MM.1S (cell line): ENCODE results near the gene KSR2.

ENCODE experiments used
- DNase-seq: peaks from one replicate; pipeline ENCODE4 v3.0.0-alpha.2; 2015
- H2AFZ ChIP-seq: fragments of 300-600 bp; sonication (generic); 2 replicates; pipeline ENCODE4 v1.6.0; 2016; ENCODE audit warnings: antibody characterized with exemption, low read length
- H3F3A ChIP-seq: fragments of 300-600 bp; sonication (generic); 2 replicates; pipeline ENCODE4 v1.6.1; 2016; ENCODE audit warnings: mild to moderate bottlenecking, antibody characterized with exemption, low read length, moderate library complexity, mixed read lengths; ENCODE audit not compliant: insufficient read depth
- H3K27ac ChIP-seq: fragments of 300-600 bp; sonication (generic); 2 replicates; pipeline ENCODE4 v1.5.1; 2016; ENCODE audit warnings: mild to moderate bottlenecking, low read length
- H3K27me3 ChIP-seq: fragments of 300-600 bp; sonication (generic); replicated peaks from 2 replicates; pipeline ENCODE4 v1.6.0; 2016; ENCODE audit warnings: low read length; ENCODE audit not compliant: insufficient read depth
- H3K36me3 ChIP-seq: fragments of 300-600 bp; sonication (generic); replicated peaks from 2 replicates; pipeline ENCODE4 v1.6.1; 2016; ENCODE audit warnings: mild to moderate bottlenecking, low read length, mixed read lengths; ENCODE audit not compliant: insufficient read depth
- H3K4me1 ChIP-seq: fragments of 300-600 bp; sonication (generic); 2 replicates; pipeline ENCODE4 v1.6.1; 2016; ENCODE audit warnings: low read length, mixed read lengths
- H3K4me2 ChIP-seq: fragments of 300-600 bp; sonication (generic); 2 replicates; pipeline ENCODE4 v1.6.0; 2016; ENCODE audit warnings: low read depth, low read length
- H3K4me3 ChIP-seq: fragments of 300-600 bp; sonication (generic); 2 replicates; pipeline ENCODE4 v1.5.1; 2016; ENCODE audit warnings: low read length, mixed read lengths
- H3K79me2 ChIP-seq: fragments of 300-600 bp; sonication (generic); 2 replicates; pipeline ENCODE4 v1.6.1; 2016; ENCODE audit warnings: mixed run types, low read length, mixed read lengths
- H3K9ac ChIP-seq: fragments of 300-600 bp; sonication (generic); 2 replicates; pipeline ENCODE4 v1.6.1; 2016; ENCODE audit warnings: low read length, mixed read lengths
- H3K9me2 ChIP-seq: fragments of 300-600 bp; sonication (generic); replicated peaks from 2 replicates; pipeline ENCODE4 v1.6.1; 2016; ENCODE audit warnings: mild to moderate bottlenecking, low read length, mixed read lengths; ENCODE audit not compliant: insufficient read depth
- H3K9me3 ChIP-seq: fragments of 300-600 bp; sonication (generic); replicated peaks from 2 replicates; pipeline ENCODE4 v1.6.1; 2016; ENCODE audit warnings: mild to moderate bottlenecking, low read length, mixed read lengths; ENCODE audit not compliant: insufficient read depth
- H4K20me1 ChIP-seq: fragments of 300-600 bp; sonication (generic); 2 replicates; pipeline ENCODE4 v1.6.1; 2016; ENCODE audit warnings: mild to moderate bottlenecking, low read length, moderate library complexity, mixed read lengths; ENCODE audit not compliant: insufficient read depth
- CTCF ChIP-seq: fragments of 300-600 bp; sonication (generic); IDR thresholded peaks from 2 replicates; pipeline ENCODE4 v1.5.1; 2016; ENCODE audit warnings: antibody characterized with exemption, low read length, mixed read lengths
- EZH2 ChIP-seq: fragments of 300-600 bp; sonication (generic); optimal IDR thresholded peaks from 2 replicates; pipeline ENCODE3; 2017; ENCODE audit warnings: low read depth, mild to moderate bottlenecking, antibody characterized with exemption, low read length, mixed read lengths
- EZH2phosphoT487 ChIP-seq: fragments of 300-600 bp; sonication (generic); IDR thresholded peaks from 2 replicates; pipeline ENCODE4 v1.6.1; 2018; ENCODE audit warnings: antibody characterized with exemption, low read length

The KSR2 gene

GRCh38 chr12:117533687-117534086 lies 435.1 kb downstream of the KSR2 start:
- Histone ChIP-seq H3K4me1 (no peaks in the 10 kb centered on the region), H3K4me3 (no peak overlapping the region), H3K9me3 (no peaks in the 10 kb centered on the region), H3K27ac (no peak overlapping the region), H2AFZ (no peak overlapping the region), H3K9me2 (no peaks in the 10 kb centered on the region), H3F3A (no peaks in the 10 kb centered on the region), H3K9ac (no peak overlapping the region), H3K79me2 (no peaks in the 10 kb centered on the region), H4K20me1 (no peaks in the 10 kb centered on the region), H3K36me3 (no peaks in the 10 kb centered on the region), H3K4me2 (no peak overlapping the region), H3K27me3 (no peaks in the 10 kb centered on the region)
- DNase-seq, result no peak
- TF ChIP-seq EZH2phosphoT487 (no peak), EZH2 (no peak), CTCF (no peak)

GRCh38 chr12:117530796-117531195 lies 438.0 kb downstream of the KSR2 start:
- Histone ChIP-seq H3K9me3 (no peaks in the 10 kb centered on the region), H3K27ac (no peak overlapping the region), H3K9ac (no peak overlapping the region), H3K36me3 (no peaks in the 10 kb centered on the region), H3K4me1 (no peaks in the 10 kb centered on the region), H3K4me2 (no peak overlapping the region), H4K20me1 (no peaks in the 10 kb centered on the region), H3K79me2 (no peaks in the 10 kb centered on the region), H3K4me3 (no peak overlapping the region), H2AFZ (no peak overlapping the region), H3K27me3 (no peaks in the 10 kb centered on the region), H3K9me2 (no peaks in the 10 kb centered on the region), H3F3A (no peaks in the 10 kb centered on the region)
- no peak for TF ChIP-seq EZH2
- TF ChIP-seq EZH2phosphoT487, result no peak
- no peak for DNase-seq

GRCh38 chr12:117528538-117528937 lies 440.3 kb downstream of the KSR2 start:
- TF ChIP-seq EZH2phosphoT487, result no peak
- no peak overlapping the region for H3K27ac ChIP-seq
- DNase-seq, result no peak
- H3K36me3 ChIP-seq, result no peaks in the 10 kb centered on the region
- no peaks in the 10 kb centered on the region for H3K4me1 ChIP-seq
- H3K4me3 ChIP-seq, result no peak overlapping the region
- H4K20me1 ChIP-seq, result no peaks in the 10 kb centered on the region
- H3K4me2 ChIP-seq, result no peak overlapping the region
- H3K27me3 ChIP-seq, result no peaks in the 10 kb centered on the region; the same call in 1 of the 2 replicates
- no peaks in the 10 kb centered on the region for H3K9me3 ChIP-seq
- no peaks in the 10 kb centered on the region for H3K79me2 ChIP-seq
- H2AFZ ChIP-seq, result no peak overlapping the region
- no peaks in the 10 kb centered on the region for H3K9me2 ChIP-seq
- H3F3A ChIP-seq, result no peaks in the 10 kb centered on the region
- no peak overlapping the region for H3K9ac ChIP-seq

DNA sequence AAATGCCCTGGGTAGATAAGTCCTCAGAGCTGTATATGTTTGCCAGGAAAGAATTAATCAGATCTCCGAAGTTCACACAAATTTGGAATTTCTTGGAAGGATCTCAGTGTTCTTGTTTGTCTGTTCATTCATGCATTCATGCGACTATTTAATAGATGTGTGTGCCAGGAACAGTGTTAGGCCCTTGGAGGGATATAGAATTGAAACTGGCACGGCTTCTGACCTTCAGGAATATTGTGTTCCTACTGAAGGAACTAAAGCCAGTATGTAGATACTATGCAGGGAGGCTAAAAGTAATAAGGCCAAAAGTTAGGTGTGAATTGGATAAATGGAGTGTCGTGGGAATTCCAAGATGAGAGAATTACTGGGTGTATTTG lies 441.3 kb downstream of the KSR2 start:
- Histone ChIP-seq H3K27me3 (no peaks in the 10 kb centered on the region; the same call in 1 of the 2 replicates), H3K9me2 (no peaks in the 10 kb centered on the region), H3K27ac (no peak overlapping the region), H3K9me3 (no peaks in the 10 kb centered on the region), H4K20me1 (no peaks in the 10 kb centered on the region), H2AFZ (no peak overlapping the region), H3K9ac (no peak overlapping the region), H3K4me3 (no peak overlapping the region), H3K79me2 (no peaks in the 10 kb centered on the region), H3K36me3 (no peaks in the 10 kb centered on the region), H3K4me1 (no peaks in the 10 kb centered on the region), H3F3A (no peaks in the 10 kb centered on the region), H3K4me2 (no peak overlapping the region)
- TF ChIP-seq EZH2, result no peak
- TF ChIP-seq CTCF, result no peak
- TF ChIP-seq EZH2phosphoT487, result no peak
- no peak for DNase-seq
